Measurements from ENCODE around the gene CAMTA1.

Gene CAMTA1

GRCh38 chr1:7253988-7254587 is 468.8 kb downstream of the CAMTA1 start:
- Histone ChIP-seq H2BK5ac (ENCODE audit: low read depth, low read length, poor library complexity) (no peak overlapping the region), H4K12ac (ENCODE audit: low read depth, low read length) (no peak overlapping the region), H3K18ac (ENCODE audit: low read length) (no peak overlapping the region), H4K91ac (ENCODE audit: low read depth, low read length) (no peak overlapping the region), H3K79me1 (ENCODE audit: low read length) (no peaks in the 10 kb centered on the region), H2AFZ (ENCODE audit: insufficient read depth, low read length, poor library complexity) (no peak overlapping the region), H3K23ac (ENCODE audit: low read length) (no peak overlapping the region), H3K9me3 (ENCODE audit: insufficient read depth, low read depth, low read length) (no peaks in the 10 kb centered on the region), H3K4me1 (ENCODE audit: control insufficient read depth in 1 of 2, insufficient read depth in 2 of 2, low read length in 2 of 2) (no peaks in the 10 kb centered on the region), H4K8ac (ENCODE audit: low read depth, low read length) (no peak overlapping the region), H3K4me2 (ENCODE audit: low read length) (no peak overlapping the region), H3K4ac (ENCODE audit: low read depth, low read length) (no peak overlapping the region), H3K14ac (ENCODE audit: low read length) (no peak overlapping the region), H3K27ac (ENCODE audit: low read depth, low read length) (no peak overlapping the region), H3K27me3 (ENCODE audit: insufficient read depth, low read length) (no peaks in the 10 kb centered on the region), H2BK12ac (ENCODE audit: low read length) (no peak overlapping the region), H2BK120ac (ENCODE audit: insufficient read depth, low read length, poor library complexity) (no peak overlapping the region), H3K4me3 (ENCODE audit: low read depth, low read length) (no peak overlapping the region), H3K79me2 (ENCODE audit: control insufficient read depth, insufficient read depth, low read length, poor library complexity) (no peaks in the 10 kb centered on the region), H2AK5ac (ENCODE audit: low read length) (no peak overlapping the region), H3K36me3 (ENCODE audit: control insufficient read depth in 1 of 2, insufficient read depth in 2 of 2, low read length in 2 of 2) (no peaks in the 10 kb centered on the region), H3K9ac (ENCODE audit: low read length) (no peak overlapping the region)
- WGBS (ENCODE audit: extremely low coverage, insufficient coverage, insufficient read length): no CpG with 5 or more reads among the region's 11 CpGs
- no peak for DNase-seq

DNA sequence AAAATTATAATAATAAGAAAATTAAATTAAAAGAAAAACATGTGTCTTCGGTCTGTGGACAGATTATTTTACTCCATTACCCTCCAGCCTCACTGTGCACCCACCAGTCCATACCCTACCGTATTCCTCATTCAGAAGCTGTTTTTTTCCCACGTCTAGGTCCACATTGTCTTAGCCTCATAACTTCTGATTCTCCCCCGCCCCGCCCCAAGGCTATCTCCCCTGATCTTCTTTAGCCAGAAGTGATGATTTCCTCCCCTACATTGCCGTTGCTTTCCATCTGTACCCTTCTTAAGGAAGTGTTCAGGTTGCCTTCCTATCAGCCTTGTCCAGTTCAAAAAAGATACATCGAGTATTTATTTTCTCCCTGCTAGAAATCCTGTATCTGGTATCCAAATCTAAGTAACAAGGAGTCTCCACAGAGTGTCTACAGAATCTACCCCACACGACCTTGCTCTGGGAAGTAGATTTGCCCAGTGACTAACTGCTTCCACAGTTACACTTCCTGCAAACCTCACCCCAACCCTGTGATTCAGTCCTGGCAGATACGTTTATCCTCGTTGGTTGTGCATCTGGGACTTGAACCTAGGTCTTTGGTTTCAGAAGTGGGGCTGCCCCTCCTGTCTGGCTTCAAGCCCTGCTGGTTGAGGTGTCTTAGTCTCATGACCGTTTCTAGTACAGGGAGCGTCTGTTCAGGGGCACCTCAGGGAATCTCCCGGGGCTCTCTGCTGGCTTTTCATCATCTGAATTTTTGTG is 470.2 kb downstream of the CAMTA1 start:
- no peaks in the 10 kb centered on the region for H3K79me1 ChIP-seq (ENCODE audit: low read length)
- H3K4me3 ChIP-seq (ENCODE audit: low read depth, low read length): no peak overlapping the region
- no peak overlapping the region for H2BK120ac ChIP-seq (ENCODE audit: insufficient read depth, low read length, poor library complexity)
- no peak overlapping the region for H3K18ac ChIP-seq (ENCODE audit: low read length)
- no peak overlapping the region for H3K4me2 ChIP-seq (ENCODE audit: low read length)
- no peak overlapping the region for H3K23ac ChIP-seq (ENCODE audit: low read length)
- no peak for DNase-seq
- WGBS (ENCODE audit: extremely low coverage, insufficient coverage, insufficient read length): no CpG with 5 or more reads among the region's 13 CpGs
- H3K9me3 ChIP-seq (ENCODE audit: insufficient read depth, low read depth, low read length): no peaks in the 10 kb centered on the region
- no peak overlapping the region for H4K8ac ChIP-seq (ENCODE audit: low read depth, low read length)
- H3K27ac ChIP-seq (ENCODE audit: low read depth, low read length): no peak overlapping the region
- H2AK5ac ChIP-seq (ENCODE audit: low read length): no peak overlapping the region
- H3K14ac ChIP-seq (ENCODE audit: low read length): no peak overlapping the region
- H2BK12ac ChIP-seq (ENCODE audit: low read length): no peak overlapping the region
- H3K4ac ChIP-seq (ENCODE audit: low read depth, low read length): no peak overlapping the region
- H3K9ac ChIP-seq (ENCODE audit: low read length): no peak overlapping the region
- no peak overlapping the region for H2BK5ac ChIP-seq (ENCODE audit: low read depth, low read length, poor library complexity)
- H4K12ac ChIP-seq (ENCODE audit: low read depth, low read length): no peak overlapping the region
- H4K91ac ChIP-seq (ENCODE audit: low read depth, low read length): no peak overlapping the region
- H3K4me1 ChIP-seq (ENCODE audit: control insufficient read depth in 1 of 2, insufficient read depth in 2 of 2, low read length in 2 of 2): no peaks in the 10 kb centered on the region
- H2AFZ ChIP-seq (ENCODE audit: insufficient read depth, low read length, poor library complexity): no peak overlapping the region
- no peaks in the 10 kb centered on the region for H3K79me2 ChIP-seq (ENCODE audit: control insufficient read depth, insufficient read depth, low read length, poor library complexity)
- H3K36me3 ChIP-seq (ENCODE audit: control insufficient read depth in 1 of 2, insufficient read depth in 2 of 2, low read length in 2 of 2): no peaks in the 10 kb centered on the region
- no peaks in the 10 kb centered on the region for H3K27me3 ChIP-seq (ENCODE audit: insufficient read depth, low read length)

DNA sequence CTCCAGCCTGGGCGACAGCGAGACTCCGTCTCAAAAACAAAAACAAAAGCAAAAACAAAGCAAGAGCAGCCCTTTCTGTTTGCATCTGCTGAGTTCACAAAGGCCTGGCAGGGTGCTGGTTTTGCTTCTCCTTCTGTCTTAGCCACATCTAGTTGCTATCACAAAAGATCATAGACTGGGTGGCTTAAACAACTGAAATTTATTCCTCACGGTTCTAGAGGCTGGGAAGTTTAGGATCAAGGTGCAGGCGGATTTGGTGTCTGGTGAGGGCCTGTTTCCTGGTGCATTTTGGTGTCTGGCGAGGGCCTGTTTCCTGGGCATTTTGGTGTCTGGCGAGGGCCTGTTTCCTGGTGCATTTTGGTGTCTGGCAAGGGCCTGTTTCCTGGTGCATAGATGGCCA is 471.3 kb downstream of the CAMTA1 start:
- Histone ChIP-seq H2BK5ac (ENCODE audit: low read depth, low read length, poor library complexity) (no peak overlapping the region), H3K14ac (ENCODE audit: low read length) (no peak overlapping the region), H3K18ac (ENCODE audit: low read length) (no peak overlapping the region), H4K91ac (ENCODE audit: low read depth, low read length) (no peak overlapping the region), H4K12ac (ENCODE audit: low read depth, low read length) (no peak overlapping the region), H3K23ac (ENCODE audit: low read length) (no peak overlapping the region), H2AK5ac (ENCODE audit: low read length) (no peak overlapping the region), H3K4me2 (ENCODE audit: low read length) (no peak overlapping the region), H3K79me2 (ENCODE audit: control insufficient read depth, insufficient read depth, low read length, poor library complexity) (no peaks in the 10 kb centered on the region), H3K4ac (ENCODE audit: low read depth, low read length) (no peak overlapping the region), H3K9me3 (ENCODE audit: insufficient read depth, low read depth, low read length) (no peaks in the 10 kb centered on the region), H3K36me3 (ENCODE audit: control insufficient read depth in 1 of 2, insufficient read depth in 2 of 2, low read length in 2 of 2) (no peaks in the 10 kb centered on the region), H3K27ac (ENCODE audit: low read depth, low read length) (no peak overlapping the region), H4K8ac (ENCODE audit: low read depth, low read length) (no peak overlapping the region), H3K9ac (ENCODE audit: low read length) (no peak overlapping the region), H3K27me3 (ENCODE audit: insufficient read depth, low read length) (no peaks in the 10 kb centered on the region), H2AFZ (ENCODE audit: insufficient read depth, low read length, poor library complexity) (no peak overlapping the region), H3K4me3 (ENCODE audit: low read depth, low read length) (no peak overlapping the region), H2BK12ac (ENCODE audit: low read length) (no peak overlapping the region), H3K4me1 (ENCODE audit: control insufficient read depth in 1 of 2, insufficient read depth in 2 of 2, low read length in 2 of 2) (no peaks in the 10 kb centered on the region), H2BK120ac (ENCODE audit: insufficient read depth, low read length, poor library complexity) (no peak overlapping the region), H3K79me1 (ENCODE audit: low read length) (no peaks in the 10 kb centered on the region)
- DNase-seq: no peak
- WGBS (ENCODE audit: extremely low coverage, insufficient coverage, insufficient read length): no CpG with 5 or more reads among the region's 7 CpGs

DNA sequence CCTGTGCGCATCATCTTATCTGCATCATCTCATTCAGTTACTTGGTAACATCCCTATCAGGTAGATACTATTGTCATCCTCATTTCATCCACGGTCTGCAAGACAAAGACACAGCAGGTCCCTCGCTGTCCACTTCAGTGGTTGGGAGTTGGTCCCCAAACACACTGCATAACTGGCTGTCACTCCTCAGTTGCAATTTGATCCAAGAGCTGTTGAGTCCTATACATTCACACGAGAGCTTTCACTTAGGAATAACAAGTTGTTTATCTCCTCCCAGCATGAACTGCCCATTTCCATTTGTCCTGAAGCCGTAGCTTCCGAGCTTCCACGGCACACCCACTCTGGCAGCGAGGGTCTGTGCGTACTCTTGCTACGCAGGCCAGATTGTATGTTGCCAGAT is 472.0 kb downstream of the CAMTA1 start:
- Histone ChIP-seq H2AK5ac (ENCODE audit: low read length) (no peak overlapping the region), H3K9ac (ENCODE audit: low read length) (no peak overlapping the region), H3K4me1 (ENCODE audit: control insufficient read depth in 1 of 2, insufficient read depth in 2 of 2, low read length in 2 of 2) (no peaks in the 10 kb centered on the region), H3K4ac (ENCODE audit: low read depth, low read length) (no peak overlapping the region), H3K27me3 (ENCODE audit: insufficient read depth, low read length) (no peaks in the 10 kb centered on the region), H2BK12ac (ENCODE audit: low read length) (no peak overlapping the region), H2BK5ac (ENCODE audit: low read depth, low read length, poor library complexity) (no peak overlapping the region), H3K18ac (ENCODE audit: low read length) (no peak overlapping the region), H3K23ac (ENCODE audit: low read length) (no peak overlapping the region), H2AFZ (ENCODE audit: insufficient read depth, low read length, poor library complexity) (no peak overlapping the region), H3K4me3 (ENCODE audit: low read depth, low read length) (no peak overlapping the region), H4K12ac (ENCODE audit: low read depth, low read length) (no peak overlapping the region), H3K9me3 (ENCODE audit: insufficient read depth, low read depth, low read length) (no peaks in the 10 kb centered on the region), H3K4me2 (ENCODE audit: low read length) (no peak overlapping the region), H3K14ac (ENCODE audit: low read length) (no peak overlapping the region), H4K91ac (ENCODE audit: low read depth, low read length) (no peak overlapping the region), H3K79me2 (ENCODE audit: control insufficient read depth, insufficient read depth, low read length, poor library complexity) (no peaks in the 10 kb centered on the region), H3K27ac (ENCODE audit: low read depth, low read length) (no peak overlapping the region), H2BK120ac (ENCODE audit: insufficient read depth, low read length, poor library complexity) (no peak overlapping the region), H4K8ac (ENCODE audit: low read depth, low read length) (no peak overlapping the region), H3K36me3 (ENCODE audit: control insufficient read depth in 1 of 2, insufficient read depth in 2 of 2, low read length in 2 of 2) (no peaks in the 10 kb centered on the region), H3K79me1 (ENCODE audit: low read length) (no peaks in the 10 kb centered on the region)
- WGBS (ENCODE audit: extremely low coverage, insufficient coverage, insufficient read length): no CpG with 5 or more reads among the region's 10 CpGs
- DNase-seq: no peak
